Amniotic epithelial cell (primary cell): ENCODE measurements around the gene OR5H2.

Source experiments
- DNase-seq: peaks from one replicate; pipeline ENCODE4 v3.0.0-alpha.2; 2010; ENCODE audit warnings: low read depth

Gene OR5H2

DNA sequence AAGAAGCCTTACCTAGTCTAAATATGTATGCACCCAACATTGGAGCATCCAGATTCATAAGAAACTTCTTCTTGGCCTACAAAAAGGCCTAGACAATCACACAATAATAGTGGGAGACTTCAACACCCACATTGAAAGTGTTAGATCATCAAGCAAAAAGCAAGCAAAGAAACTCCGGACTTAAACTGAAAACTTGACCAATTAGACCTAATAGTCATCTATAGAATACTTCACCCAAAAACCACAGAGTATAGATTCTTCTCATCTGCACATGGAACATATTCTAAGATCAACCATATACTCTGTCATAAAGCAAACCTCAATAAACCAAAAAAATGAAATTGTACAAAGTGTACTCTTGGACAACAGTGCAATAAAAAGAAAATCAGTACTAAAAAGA, 49.0 kb downstream of the OR5H2 start:
- no peak for DNase-seq
